Iris pigment epithelial cell (primary cell): ENCODE results near the gene PPM1H.
"Not testable (repeated sequence)": the region's sequence is repeated elsewhere in the genome, so short reads cannot be mapped to it uniquely, and the experiment has no call there.

Source experiments
- DNase-seq: peaks from one replicate; pipeline ENCODE4 v3.0.0-alpha.2; 2011; ENCODE audit warnings: low read depth

Gene PPM1H

DNA sequence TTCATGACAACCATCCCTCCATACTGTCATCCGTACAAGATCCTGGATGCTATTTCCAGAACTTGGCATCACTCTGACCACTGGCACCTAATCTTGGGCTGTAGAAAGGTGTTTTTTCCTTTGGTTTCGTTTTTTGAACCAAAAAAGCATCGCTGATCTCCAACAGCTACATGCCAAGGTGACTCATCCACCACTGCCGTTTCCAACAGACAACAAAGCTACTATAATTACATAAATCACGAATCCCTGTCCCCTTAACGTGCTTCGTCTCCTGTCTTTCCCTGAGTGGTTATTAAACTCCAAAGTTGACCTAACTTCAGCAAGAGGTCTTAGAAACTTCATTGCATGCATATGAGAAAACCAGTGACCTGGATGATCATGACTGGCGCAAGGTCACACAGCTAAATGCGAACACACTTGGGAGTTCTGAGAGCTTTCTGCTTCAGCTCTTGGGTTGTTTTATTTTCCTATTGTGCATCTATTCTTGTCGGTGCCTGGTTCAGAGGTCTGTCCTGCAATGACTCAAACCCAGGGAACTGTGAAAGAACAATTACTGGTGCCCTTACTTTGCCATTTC lies 99.9 kb downstream of the PPM1H start:
- DNase-seq, result peak; percentile 52

DNA sequence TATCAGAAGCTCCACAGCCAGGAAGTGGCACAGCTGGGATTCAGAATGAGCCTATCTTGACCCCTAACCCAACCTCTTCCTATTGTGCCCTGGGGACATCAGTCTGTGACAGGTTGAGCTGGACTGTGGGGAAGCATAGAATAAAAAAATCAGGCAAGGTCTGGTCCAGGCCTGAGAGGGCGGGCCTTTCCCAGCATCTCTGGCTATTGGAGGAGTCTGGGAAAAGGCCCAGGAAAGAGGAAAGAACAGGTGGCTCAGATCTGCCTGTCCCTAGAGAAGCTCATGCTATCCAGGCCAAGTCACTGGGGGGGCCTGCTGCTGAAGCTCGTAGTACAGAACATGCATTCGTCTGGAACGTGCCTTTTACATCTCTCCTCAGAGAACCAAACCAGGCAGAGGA lies 100.5 kb downstream of the PPM1H start:
- DNase-seq, result no peak

DNA sequence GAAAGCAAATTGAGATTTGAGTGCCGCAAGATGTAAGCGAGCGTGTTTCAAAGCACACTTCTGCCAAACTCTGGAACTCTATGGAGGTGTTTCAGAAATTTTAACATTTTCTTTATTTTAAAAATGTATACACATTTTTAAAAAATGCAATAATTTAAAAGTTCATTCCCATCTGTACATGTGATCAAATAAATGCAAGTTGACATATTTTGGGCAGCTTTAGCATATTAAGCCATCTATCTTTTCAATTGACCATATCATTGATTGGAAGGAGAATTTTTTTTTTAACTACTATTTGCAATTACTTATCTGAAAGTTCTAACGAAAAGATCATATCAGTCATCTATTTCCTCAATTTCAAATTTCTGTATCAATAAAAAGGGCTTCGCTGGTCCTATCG lies 101.3 kb downstream of the PPM1H start:
- no peak for DNase-seq

DNA sequence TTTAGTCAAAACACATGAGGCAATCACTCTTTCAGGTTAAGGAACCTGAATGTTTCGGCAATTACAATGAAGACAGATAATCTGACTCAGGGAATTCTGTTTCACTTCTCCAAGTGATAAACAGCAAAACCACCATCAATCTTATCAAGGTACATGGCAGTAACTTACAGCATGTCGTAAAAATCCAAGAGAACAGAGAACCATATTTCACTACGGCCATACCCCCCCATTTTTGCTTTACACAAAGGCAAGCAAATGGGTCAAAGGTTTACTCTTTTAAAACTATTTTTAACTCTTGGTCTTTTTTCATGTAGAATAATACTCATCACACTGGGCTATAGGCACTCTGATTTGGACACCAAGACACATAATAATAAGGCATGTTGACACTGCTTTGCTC lies 102.4 kb downstream of the PPM1H start:
- DNase-seq, result no peak

DNA sequence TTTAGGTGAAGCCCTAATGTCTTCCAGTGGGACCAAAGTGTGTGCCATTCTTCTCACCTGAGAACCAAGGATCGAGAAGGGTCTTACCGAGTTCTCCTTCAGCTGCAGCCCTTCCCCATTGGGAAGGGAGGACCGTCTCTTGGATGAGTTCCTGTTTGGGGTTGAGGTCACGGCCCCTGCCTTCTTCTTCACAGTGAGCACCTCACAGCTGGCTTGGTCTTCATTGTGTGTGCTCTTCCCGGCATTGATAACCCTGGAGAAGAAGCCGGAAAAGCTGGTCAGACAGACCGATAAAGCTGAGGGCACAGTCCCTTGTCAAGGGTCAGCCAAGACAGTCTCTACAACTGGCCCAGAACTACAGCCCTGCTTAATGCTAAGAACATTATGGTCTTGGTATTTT lies 102.9 kb downstream of the PPM1H start:
- DNase-seq, result no peak

DNA sequence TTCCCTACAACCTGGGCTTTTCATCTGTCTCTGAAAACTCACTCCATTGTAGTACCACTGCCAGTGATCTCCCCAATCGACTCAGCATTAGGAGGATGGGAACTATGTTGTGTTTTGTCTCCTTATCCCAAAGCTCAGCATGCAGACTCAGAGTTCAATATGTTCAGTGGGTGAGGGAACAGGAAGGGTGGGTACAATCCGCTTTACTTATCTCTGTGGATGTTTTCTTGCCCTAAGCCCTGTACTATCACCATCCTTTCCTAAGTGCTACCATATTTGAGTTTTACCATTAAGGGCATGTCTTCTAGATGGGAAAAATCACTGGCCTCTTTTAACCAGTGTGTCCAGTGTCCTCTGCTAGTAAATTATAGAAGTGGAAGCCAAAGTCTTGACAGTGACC lies 107.1 kb downstream of the PPM1H start:
- DNase-seq, result no peak

DNA sequence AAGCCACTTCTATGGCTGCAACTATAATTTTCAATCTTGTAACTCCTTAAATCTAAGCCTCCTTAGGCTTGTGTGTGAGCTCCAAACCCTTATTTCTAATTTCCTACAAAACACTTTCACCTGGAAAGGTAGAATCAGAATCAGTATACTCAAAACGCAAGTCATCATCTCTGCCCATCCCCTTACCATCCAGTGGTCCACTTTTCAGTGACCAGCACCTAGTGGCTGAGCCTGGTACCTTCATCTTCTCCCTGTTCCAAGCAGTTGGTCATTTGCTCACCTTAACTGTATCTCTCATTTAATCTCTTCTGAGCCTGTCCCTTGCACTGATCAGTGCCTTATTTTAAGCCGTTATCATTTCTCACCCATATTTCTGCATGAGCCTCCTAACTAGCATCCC lies 107.9 kb downstream of the PPM1H start:
- no peak for DNase-seq

DNA sequence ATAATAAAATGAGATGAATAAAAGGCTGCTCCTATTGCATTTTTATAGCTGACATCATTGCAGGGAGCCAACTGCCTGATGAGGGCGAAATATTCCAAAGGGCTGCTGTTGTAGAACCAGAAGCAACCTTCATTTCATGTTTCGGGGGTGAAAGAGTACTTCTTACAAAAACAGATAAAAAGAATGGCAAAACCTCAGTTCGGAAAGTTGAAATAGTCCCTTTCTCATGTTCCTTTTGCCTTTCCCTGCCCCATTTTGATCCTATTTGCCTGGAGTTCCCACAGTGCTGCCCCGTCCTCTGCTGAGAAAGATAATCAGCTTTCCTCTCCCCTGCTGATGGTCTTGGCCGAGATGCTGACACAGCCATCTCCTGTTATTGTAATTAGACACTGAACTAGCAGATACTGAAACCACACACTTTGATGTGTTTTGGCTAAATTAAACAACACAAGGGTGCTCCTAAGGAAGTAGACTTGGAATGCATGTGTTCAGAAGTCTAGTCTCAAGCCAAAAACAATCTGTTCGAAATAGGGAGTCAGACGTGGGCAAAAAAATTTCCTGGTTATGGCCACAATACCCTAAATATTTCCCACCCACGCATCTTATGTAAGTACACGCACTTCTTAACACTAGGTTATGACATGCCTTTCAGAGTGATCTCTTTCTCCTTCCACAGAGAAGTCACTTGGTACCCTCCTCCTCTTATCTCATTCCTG lies 117.2 kb downstream of the PPM1H start:
- peak; percentile 90 for DNase-seq

DNA sequence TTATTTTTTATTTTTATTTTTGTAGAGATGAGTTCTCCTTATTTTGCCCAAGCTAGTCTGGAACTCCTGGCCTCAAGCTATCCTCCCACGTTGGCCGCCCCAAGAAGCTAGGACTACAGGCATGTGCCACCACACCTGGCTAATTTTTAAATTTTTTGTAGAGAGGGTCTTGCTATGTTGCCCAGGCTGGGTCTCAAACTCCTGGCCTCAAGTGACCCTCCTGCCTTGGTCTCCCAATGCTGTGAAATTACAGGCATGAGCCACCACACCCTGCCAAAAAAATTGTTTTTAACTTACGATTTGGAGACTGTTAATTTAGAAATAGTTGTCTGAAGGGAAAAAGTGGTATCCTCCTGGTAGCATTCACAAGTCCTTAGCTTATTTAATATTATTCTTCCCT lies 120.7 kb downstream of the PPM1H start:
- no peak for DNase-seq

DNA sequence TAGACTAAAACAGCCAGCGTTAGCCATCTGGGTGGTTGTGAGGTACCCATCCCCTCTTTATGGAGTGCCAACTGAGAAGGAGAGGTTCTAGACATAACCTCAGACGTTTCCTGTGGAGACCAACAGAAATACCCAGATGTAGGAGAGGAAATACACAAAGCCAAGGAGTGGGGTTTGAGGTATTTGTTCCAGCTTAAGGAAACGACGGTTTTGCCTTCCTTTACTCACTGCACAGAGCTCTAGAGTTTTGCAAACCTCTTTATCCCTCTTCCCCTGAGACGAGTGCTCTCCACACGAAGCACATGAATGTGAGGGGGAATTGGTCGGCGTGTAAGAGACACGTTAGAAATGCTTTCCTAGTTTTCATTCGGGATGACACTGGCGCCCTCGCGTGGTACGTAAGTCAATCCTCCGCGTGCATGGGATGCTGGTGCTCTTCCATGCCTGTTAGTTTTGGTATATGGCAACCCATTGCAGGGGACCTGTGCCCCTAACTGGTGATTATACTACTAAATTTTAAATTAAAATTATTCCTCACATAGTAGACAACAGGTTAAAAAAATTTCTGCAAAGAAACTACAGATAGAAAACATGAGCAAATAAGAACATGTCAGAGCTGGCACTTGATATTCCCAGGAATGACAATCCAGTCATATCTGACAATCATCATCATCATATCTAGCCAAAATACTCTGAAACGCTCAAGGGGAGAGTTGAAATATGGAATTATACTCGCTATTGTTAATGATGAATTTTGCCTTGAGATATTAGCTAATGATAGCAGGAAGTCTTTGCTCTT lies 121.7 kb downstream of the PPM1H start:
- DNase-seq, result peak; percentile 75

DNA sequence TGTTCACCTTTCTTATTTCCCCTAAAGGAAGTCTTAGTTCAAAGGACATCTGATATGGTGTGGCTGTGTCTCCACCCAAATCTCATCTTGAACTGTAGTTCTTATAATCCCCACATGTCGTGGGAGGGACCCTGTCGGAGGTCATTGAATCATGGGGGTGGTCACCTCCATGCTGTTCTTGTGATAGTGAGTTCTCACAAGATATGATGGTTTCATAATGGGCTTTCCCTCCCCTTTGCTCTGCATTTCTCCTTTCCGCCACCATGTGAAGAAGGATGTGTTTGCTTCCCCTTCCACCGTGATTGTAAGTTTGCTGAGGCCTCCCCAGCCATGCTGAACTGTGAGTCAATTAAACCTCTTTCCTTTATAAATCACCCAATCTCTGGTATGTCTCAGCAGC lies 123.5 kb downstream of the PPM1H start:
- not testable (repeated sequence) for DNase-seq

DNA sequence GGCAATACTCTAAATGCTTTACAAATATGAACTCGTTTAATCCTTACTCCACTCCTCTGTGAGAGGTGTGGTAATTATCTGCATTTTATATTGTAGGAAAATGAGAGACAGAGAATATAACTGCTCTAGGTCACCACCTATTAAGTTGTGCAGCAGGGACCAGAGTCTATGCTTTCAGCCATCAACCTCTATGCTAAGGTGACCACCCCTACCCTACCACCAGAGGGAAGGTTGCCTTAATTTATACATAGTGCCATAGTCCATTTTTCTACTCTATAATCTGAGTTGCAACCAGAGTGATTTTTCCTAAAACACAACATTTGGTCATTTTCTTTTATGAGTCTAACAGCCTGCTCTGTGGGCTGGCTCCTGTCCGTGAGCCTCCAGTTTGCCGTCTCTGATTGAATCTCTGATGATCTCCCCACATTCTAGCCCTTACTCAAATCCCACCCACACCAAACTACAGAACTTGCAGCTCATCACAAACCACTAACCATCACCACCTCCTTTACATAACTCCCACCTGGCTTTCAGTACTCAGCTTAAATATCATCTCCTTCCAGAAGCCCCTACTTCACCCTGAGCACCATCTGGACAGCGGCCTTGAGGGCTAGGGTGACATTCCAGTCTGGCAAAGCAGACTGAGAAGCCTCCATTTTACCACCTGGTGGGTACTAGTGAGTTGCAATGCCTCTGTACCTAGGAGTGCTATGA lies 126.6 kb downstream of the PPM1H start:
- DNase-seq, result no peak

DNA sequence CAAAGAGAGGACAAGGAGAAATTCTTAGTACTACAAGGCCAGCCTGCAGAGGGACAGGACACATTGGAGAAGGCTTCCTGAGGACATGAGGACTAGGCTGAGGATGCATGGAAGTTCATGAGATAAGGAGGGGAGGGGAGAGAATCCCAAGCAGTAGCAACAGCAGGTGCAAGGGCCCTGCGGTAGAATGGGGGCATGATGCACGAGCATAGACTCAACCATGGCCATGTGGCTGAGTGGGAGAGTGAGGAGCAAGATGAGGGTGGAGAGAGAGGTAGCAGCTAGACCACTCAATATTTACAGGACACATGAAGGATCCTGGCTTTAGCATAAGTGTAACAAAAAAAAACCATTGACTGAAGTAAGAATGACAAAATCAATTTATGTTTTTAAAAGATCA lies 128.1 kb downstream of the PPM1H start:
- no peak for DNase-seq

DNA sequence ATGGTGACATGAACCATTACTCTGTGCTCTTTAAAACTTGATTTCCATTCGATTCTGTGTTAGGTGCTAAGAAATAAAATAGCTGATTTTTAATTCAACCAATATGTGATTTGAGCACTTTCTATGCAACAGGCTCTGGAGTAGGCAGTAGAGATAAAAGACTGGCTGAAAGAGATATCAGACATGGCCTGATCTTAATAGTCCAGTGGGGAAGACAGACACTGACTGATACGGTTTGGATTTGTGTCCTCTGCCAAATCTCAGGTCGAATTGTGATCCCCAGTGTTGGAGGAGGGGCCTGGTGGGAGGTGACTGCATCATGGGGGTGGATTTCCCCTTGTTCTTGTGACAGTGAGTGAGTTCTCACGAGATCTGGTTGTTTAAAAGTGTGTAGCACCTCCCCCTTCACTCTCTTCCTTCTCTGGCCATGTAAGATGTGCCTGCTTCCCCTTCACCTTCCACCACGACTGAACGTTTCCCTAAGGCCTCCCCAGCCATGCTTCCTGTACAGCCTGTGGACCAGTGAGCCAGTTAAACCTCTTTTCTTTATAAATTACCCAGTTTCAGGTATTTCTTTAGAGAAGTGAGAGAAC lies 128.6 kb downstream of the PPM1H start:
- no peak for DNase-seq

DNA sequence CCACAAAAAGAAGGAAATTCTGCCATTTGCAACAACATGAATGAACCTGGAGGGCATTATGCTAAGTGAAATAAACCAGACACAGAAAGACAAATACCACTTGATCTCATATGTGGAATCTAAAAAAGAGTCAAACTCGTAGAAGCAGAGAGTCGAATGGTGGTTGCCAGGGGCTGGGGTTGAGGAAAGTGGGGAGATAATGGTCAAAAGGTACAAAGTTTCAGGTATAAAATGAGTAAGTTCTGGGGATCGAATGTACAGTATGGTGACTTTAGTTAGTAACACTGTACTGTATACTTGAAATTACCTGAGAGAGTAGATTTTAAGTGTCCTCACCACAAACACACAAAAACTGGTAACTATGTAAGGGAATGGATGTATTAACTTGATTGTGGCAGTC lies 129.4 kb downstream of the PPM1H start:
- no peak for DNase-seq

DNA sequence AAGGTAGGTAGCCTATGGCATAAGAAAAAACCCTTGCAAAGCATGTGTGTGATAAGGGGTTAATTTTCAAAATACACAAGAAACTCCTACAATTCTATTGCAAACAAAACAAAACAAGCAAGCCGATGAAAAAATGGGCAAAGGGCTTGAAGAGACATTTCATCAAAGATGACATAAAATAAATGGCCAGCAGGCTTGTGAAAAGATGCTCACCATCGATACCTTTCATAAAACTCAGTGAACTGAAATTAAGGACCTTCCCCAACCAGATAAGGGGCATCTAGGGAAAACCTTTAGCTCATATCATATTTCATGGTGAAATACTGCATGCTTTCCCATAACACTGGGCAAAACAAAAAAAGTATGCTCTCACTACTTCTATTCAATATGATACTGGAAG lies 131.2 kb downstream of the PPM1H start:
- no peak for DNase-seq

DNA sequence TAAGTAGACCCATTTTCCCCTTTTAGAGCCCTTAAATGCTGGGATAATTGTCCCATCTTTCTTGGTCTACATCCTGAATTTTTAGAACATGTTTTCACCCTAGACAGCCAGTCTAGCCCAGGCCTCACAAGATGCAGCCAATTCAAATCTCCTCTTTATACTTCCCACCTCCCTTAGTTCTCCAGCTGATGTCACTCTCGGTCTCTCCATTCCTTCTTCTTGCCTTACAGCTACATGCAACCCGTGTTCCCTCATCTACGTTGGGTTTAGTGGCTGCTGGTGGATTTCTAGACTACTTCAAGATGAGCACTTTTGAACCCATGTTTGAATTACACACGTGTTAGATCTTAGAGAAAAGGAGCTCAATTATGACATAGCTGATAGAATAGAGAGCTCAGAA lies 132.0 kb downstream of the PPM1H start:
- peak; percentile 33 for DNase-seq

DNA sequence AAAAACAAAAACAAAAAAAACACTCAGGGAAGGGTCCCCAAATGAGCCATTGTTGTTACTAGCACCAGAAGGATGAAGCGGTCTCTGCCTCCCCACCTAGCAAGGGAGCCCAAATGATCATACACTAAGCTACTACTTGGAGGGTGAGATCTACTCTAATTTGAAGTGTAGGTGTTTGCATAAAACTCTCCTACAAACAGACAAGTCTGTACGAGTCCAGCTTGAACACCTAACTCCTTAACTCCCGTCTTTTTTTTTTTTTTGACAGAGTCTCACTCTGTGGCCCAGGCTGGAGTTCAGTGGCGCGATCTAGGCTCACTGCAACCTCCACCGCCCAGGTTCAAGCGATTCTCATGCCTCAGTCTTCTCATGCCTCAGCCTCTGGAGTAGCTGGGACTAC lies 132.6 kb downstream of the PPM1H start:
- no peak for DNase-seq

DNA sequence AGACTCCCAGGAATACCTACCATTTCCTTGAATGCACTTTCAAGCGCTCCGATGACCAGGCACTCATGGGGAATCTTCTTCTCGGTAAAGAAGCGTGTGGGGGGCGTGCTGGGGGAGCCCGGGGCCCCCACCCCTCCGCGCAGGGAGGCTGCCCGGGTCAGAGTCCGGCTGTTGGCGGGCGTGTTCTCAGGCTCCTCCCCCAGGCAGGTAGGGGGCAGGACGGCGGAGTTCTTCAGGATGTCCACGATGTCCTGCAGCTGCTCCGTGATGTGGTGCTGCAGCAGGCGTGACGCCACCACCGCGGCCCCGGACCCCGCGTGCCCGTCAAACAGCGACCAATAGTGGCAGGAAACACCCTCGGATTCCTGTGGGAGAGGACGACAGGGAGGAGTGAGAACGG lies 133.2 kb downstream of the PPM1H start:
- DNase-seq, result no peak

DNA sequence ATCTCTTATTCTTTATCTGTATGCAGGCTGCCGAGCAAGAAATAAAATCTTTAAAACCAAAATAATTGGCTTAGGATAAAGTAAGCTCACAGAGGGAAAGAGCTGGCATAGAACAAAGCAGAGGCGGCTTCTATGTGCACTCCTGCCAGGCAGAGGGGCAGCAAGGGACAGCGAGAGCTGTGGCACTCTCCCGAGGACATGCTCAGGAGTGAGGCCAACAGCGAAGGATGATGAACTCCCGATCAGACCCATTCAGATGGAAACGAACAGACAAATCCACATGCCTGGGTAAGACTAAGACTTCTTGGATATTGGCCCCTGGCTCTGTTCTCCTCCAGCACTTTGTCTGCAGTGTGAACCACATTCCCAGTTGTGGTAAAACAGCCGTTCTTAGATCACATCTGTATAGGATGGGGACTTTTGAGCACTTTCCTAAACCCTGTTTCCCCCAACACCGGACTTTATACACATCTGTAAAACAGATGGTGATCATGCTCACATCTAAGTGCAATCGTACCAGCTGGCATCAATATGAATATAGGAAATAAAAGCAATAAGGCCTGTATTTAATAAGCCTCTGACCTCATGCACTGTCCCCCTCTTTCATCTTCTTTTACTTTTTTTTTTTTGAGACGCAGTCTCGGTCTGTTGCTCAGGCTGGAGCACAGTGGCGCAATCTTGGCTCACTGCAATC lies 134.1 kb downstream of the PPM1H start:
- DNase-seq, result no peak

DNA sequence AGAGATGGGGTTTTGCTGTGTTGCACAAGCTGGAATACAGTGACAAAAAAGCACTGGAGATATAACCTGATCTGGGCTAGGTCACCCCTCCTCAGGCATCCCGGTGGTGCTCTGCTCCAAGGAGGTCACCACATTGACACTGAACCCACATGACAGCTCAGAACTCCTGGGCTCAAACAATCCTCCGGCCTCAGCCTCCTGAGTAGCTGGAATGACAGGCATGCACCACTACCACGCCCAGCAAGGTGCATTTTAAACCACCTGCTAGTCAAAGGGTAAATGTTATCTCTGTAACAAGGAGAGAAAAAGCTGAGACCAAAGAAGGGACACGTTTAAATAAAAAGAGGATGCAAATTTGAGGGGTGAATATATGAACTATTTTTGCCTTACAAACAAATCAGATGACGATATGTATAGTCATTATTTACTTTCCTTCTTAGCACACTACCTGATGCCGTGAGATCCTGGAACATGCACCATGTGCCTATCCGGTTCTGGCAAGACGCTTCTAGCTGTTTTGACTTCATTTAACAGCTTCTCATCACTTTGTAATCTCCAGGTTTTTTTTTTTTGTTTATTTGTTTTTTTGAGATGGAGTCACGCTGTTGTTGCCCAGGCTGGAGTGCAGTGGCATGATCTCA lies 135.1 kb downstream of the PPM1H start:
- DNase-seq, result no peak
